Neural crest cell (in vitro differentiated cells): ENCODE measurements around the gene TENM3. TPM values are rescaled to one million over a fixed set of nuclear protein-coding genes. Genes with fewer than 3 reads are reported as not detected.

Experiments used
- DNase-seq: peaks from one replicate; pipeline ENCODE4 v3.0.0; 2021; ENCODE audit warnings: low read depth, mixed read lengths, low spot score
- H3K27ac Mint-ChIP-seq: one replicate; pipeline ENCODE4 v1.8.0; 2021; ENCODE audit warnings: mild to moderate bottlenecking, mixed read lengths; ENCODE audit not compliant: unreplicated experiment
- H3K27me3 Mint-ChIP-seq: 2 replicates; pipeline ENCODE4 v1.8.0; 2021; ENCODE audit warnings: low read depth, mild to moderate bottlenecking, mixed read lengths
- H3K36me3 Mint-ChIP-seq: 2 replicates; pipeline ENCODE4 v1.8.0; 2021; ENCODE audit warnings: low read depth, mild to moderate bottlenecking, mixed read lengths
- H3K4me1 Mint-ChIP-seq: 2 replicates; pipeline ENCODE4 v1.8.0; 2021; ENCODE audit warnings: mixed read lengths
- H3K4me3 Mint-ChIP-seq: one replicate; pipeline ENCODE4 v1.8.0; 2021; ENCODE audit warnings: mild to moderate bottlenecking, mixed read lengths
- H3K9me3 Mint-ChIP-seq: 2 replicates; pipeline ENCODE4 v1.8.0; 2021; ENCODE audit warnings: mixed read lengths
- CTCF ChIP-seq: fragments of 200-600 bp; sonication (generic); conservative IDR thresholded peaks from 2 replicates; pipeline ENCODE4 v1.5.0; 2021; ENCODE audit warnings: antibody characterized with exemption, mild to moderate bottlenecking
- total RNA-seq: library from RNA; stranded (reverse); gene quantifications from 2 replicates; pipeline ENCODE4 v1.2.1, GENCODE V29; 2021

Gene TENM3
- total RNA-seq, 1 donor from 2014 or later: 43.9 TPM

GRCh38 chr4:182555997-182556418 is 312.8 kb downstream of the TENM3 start:
- H3K9me3 Mint-ChIP-seq: no peaks in the 10 kb centered on the region
- H3K36me3 Mint-ChIP-seq: no peaks in the 10 kb centered on the region
- H3K27me3 Mint-ChIP-seq: no peaks in the 10 kb centered on the region
- no peak for TF ChIP-seq CTCF
- peaks cover 72% of the 10 kb centered on the region for H3K4me1 Mint-ChIP-seq
- no peak overlapping the region for H3K27ac Mint-ChIP-seq
- DNase-seq: no peak
- peak overlapping the region; percentile 20 for H3K4me3 Mint-ChIP-seq

GRCh38 chr4:182556580-182556979 is 313.4 kb downstream of the TENM3 start:
- Mint-ChIP-seq H3K27ac (no peak overlapping the region), H3K4me1 (peaks cover 72% of the 10 kb centered on the region), H3K27me3 (no peaks in the 10 kb centered on the region), H3K36me3 (no peaks in the 10 kb centered on the region), H3K9me3 (no peaks in the 10 kb centered on the region), H3K4me3 (peak overlapping the region; percentile 36)
- no peak for DNase-seq
- no peak for TF ChIP-seq CTCF

GRCh38 chr4:182560358-182560757 is 317.2 kb downstream of the TENM3 start:
- TF ChIP-seq CTCF: no peak
- peaks cover 2% of the 10 kb centered on the region for H3K36me3 Mint-ChIP-seq
- peak; percentile 20 for DNase-seq
- H3K4me3 Mint-ChIP-seq: peak overlapping the region; percentile 42
- peak overlapping the region; percentile 92 for H3K27ac Mint-ChIP-seq
- peaks cover 69% of the 10 kb centered on the region for H3K4me1 Mint-ChIP-seq
- no peaks in the 10 kb centered on the region for H3K27me3 Mint-ChIP-seq
- H3K9me3 Mint-ChIP-seq: no peaks in the 10 kb centered on the region

GRCh38 chr4:182562350-182562749 is 319.1 kb downstream of the TENM3 start:
- Mint-ChIP-seq H3K27me3 (no peaks in the 10 kb centered on the region), H3K36me3 (peaks cover 5% of the 10 kb centered on the region), H3K9me3 (no peaks in the 10 kb centered on the region), H3K27ac (no peak overlapping the region), H3K4me3 (no peak overlapping the region), H3K4me1 (peaks cover 68% of the 10 kb centered on the region)
- DNase-seq: no peak
- no peak for TF ChIP-seq CTCF

GRCh38 chr4:182564724-182565369 is 321.6 kb downstream of the TENM3 start:
- Mint-ChIP-seq H3K27ac (no peak overlapping the region), H3K9me3 (no peaks in the 10 kb centered on the region), H3K27me3 (no peaks in the 10 kb centered on the region), H3K36me3 (peaks cover 6% of the 10 kb centered on the region), H3K4me3 (no peak overlapping the region), H3K4me1 (peaks cover 51% of the 10 kb centered on the region)
- no peak for DNase-seq
- TF ChIP-seq CTCF: no peak
